ENCODE measurements around the gene TOMM7.

GRCh38 chr7:22845221-22845834 is 22.7 kb upstream of the TOMM7 start:
- TF ChIP-seq, protein P1, sequence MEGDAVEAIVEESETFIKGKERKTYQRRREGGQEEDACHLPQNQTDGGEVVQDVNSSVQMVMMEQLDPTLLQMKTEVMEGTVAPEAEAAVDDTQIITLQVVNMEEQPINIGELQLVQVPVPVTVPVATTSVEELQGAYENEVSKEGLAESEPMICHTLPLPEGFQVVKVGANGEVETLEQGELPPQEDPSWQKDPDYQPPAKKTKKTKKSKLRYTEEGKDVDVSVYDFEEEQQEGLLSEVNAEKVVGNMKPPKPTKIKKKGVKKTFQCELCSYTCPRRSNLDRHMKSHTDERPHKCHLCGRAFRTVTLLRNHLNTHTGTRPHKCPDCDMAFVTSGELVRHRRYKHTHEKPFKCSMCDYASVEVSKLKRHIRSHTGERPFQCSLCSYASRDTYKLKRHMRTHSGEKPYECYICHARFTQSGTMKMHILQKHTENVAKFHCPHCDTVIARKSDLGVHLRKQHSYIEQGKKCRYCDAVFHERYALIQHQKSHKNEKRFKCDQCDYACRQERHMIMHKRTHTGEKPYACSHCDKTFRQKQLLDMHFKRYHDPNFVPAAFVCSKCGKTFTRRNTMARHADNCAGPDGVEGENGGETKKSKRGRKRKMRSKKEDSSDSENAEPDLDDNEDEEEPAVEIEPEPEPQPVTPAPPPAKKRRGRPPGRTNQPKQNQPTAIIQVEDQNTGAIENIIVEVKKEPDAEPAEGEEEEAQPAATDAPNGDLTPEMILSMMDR (conservative IDR thresholded peaks at IDR 0.05; ENCODE audit: low read length): no peak
- no peak for TF ChIP-seq EZH2phosphoT487 (IDR thresholded peaks at IDR 0.05; ENCODE audit: borderline replicate concordance)
